ENCODE results near the gene ZBTB7C. TPM values are rescaled to one million over a fixed set of nuclear protein-coding genes. Genes with fewer than 3 reads are reported as not detected.

Gene ZBTB7C
- total RNA-seq, 1 experiment from 2014 or later = 0.33 TPM

GRCh38 chr18:47990981-47991380, 418.2 kb downstream of the ZBTB7C start:
- H4K5ac ChIP-seq (ENCODE audit: insufficient read length, low read depth, low read length) = no peak overlapping the region
- no peak for TF ChIP-seq CTCF (conservative IDR thresholded peaks at IDR 0.05)
- no peaks in the 10 kb centered on the region for H3K27me3 ChIP-seq (ENCODE audit: insufficient read depth, low read length)
- H3K4me1 ChIP-seq (ENCODE audit: insufficient read depth, low read length) = no peaks in the 10 kb centered on the region; the same call in 1 of the 2 replicates
- H3K23me2 ChIP-seq (ENCODE audit: insufficient read length, low read depth, low read length, poor library complexity, severe bottlenecking) = no peaks in the 10 kb centered on the region
- H2BK20ac ChIP-seq (ENCODE audit: low read depth, low read length, poor library complexity, severe bottlenecking) = no peak overlapping the region
- H3K9me3 ChIP-seq (ENCODE audit: control insufficient read depth, low read depth, low read length) = no peaks in the 10 kb centered on the region
- H3K36me3 Mint-ChIP-seq (ENCODE audit: insufficient read depth in 1 of 3, low read depth in 3 of 3) = no peaks in the 10 kb centered on the region; a peak in 2 of 7 replicates
- H3K4ac ChIP-seq (ENCODE audit: low read depth, low read length) = no peak overlapping the region
- H4K8ac ChIP-seq (replicated peaks; ENCODE audit: insufficient read length, low read depth, low read length) = no peak overlapping the region
- H3T11ph ChIP-seq (ENCODE audit: low read length) = no peak overlapping the region
- no peak overlapping the region for H3K9ac ChIP-seq (ENCODE audit: extremely low read depth, insufficient read length, low read length)
- H3K23ac ChIP-seq (ENCODE audit: insufficient read length, low read depth, low read length) = no peak overlapping the region
- H4K20me1 ChIP-seq (ENCODE audit: control insufficient read depth, insufficient read depth, insufficient read length) = no peaks in the 10 kb centered on the region
- no peak overlapping the region for H2BK12ac ChIP-seq (ENCODE audit: insufficient read length, low read depth, low read length)
- H3K18ac ChIP-seq (ENCODE audit: insufficient read length, low read depth, low read length) = no peak overlapping the region
- H2BK15ac ChIP-seq (ENCODE audit: low read depth, low read length) = no peak overlapping the region
- H3K4me2 ChIP-seq (ENCODE audit: insufficient read depth, insufficient read length, low read length) = no peak overlapping the region
- peaks cover 22 to 55% of the 10 kb centered on the region in 2 experiments for H3K4me1 Mint-ChIP-seq
- H3K27ac Mint-ChIP-seq = no peak overlapping the region
- H3K4me3 Mint-ChIP-seq = no peak overlapping the region
- H2BK120ac ChIP-seq (ENCODE audit: low read depth, low read length, poor library complexity, severe bottlenecking) = no peak overlapping the region
- H3K27ac ChIP-seq (ENCODE audit: insufficient read length, low read depth, low read length) = no peak overlapping the region
- no peak overlapping the region for H2AK5ac ChIP-seq (ENCODE audit: insufficient read length, low read length)
- peaks cover 2% of the 10 kb centered on the region; the same call in 1 of the 2 replicates for H3K27me3 Mint-ChIP-seq (ENCODE audit: low read depth)
- no peaks in the 10 kb centered on the region for H3K79me2 ChIP-seq (ENCODE audit: insufficient read depth, low read length)
- no peaks in the 10 kb centered on the region for H3K79me1 ChIP-seq (ENCODE audit: insufficient read depth, low read depth, low read length, poor library complexity, severe bottlenecking)
- H3K14ac ChIP-seq (ENCODE audit: insufficient read depth, low read length) = no peak overlapping the region
- no peak overlapping the region for H2BK5ac ChIP-seq (ENCODE audit: insufficient read length, low read length)
- peaks cover 0 to 3% of the 10 kb centered on the region in 2 experiments; a peak in 1 of 5 replicates for H3K9me3 Mint-ChIP-seq
- H4K91ac ChIP-seq (ENCODE audit: insufficient read length, low read depth, low read length) = no peak overlapping the region
- H3K56ac ChIP-seq (ENCODE audit: insufficient read length, low read depth, low read length) = no peak overlapping the region
- H2AFZ ChIP-seq (ENCODE audit: low read length) = no peak overlapping the region
- DNase-seq = no peak
- no CpG with 5 or more reads among the region's 5 CpGs for WGBS (ENCODE audit: extremely low coverage, insufficient read length, low lambda C conversion rate)

Data from H9 (cell line).